NCI-H1417 treated with DMSO at 0.1 percent for 48 hours (cell line): Measurements from ENCODE around the gene BTBD7.

Experiments
- DNase-seq: peaks from one replicate; lab custom pipeline; 2025; lab: John Stamatoyannopoulos, UW

BTBD7 gene

DNA sequence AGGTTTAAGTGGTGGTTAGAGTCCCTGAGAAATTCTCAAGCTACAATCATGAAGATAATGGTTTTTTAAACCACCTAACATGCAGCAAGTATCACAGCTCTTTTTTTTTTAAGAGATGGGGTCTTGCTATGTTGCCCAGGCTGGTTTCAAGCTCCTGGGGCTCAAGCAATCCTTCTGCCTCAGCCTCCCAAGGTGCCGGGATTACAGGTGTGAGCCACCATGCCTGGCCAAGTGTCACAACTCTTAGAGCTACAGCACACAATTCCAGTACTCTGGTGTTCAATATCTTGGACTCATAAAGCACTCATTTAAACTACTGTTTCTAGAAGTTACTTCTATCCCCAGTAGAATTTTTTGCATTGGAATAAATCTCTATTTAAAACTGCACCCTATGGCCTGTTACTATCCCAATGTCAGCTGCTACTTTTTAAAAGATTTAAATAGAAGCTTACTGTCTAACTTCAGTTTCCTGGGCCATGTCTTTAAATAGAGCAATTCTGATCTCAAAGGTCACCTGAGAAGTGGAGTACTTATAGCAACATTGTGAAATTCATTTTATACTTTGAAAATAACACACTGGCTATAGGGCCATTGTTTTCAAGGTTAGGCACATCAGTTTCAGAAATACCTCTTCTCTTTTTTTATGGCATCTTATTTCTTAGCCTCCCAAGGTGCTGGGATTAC, 137.4 kb downstream of the BTBD7 start:
- DNase-seq: no peak
